Measurements from ENCODE around the gene C10orf105.
A peak's percentile ranks its signal among the peaks of the same experiment; 100 is the strongest.

C10orf105 gene

GRCh38 chr10:71675295-71675970 lies 44.1 kb downstream of the C10orf105 start:
- no peak for DNase-seq

DNA sequence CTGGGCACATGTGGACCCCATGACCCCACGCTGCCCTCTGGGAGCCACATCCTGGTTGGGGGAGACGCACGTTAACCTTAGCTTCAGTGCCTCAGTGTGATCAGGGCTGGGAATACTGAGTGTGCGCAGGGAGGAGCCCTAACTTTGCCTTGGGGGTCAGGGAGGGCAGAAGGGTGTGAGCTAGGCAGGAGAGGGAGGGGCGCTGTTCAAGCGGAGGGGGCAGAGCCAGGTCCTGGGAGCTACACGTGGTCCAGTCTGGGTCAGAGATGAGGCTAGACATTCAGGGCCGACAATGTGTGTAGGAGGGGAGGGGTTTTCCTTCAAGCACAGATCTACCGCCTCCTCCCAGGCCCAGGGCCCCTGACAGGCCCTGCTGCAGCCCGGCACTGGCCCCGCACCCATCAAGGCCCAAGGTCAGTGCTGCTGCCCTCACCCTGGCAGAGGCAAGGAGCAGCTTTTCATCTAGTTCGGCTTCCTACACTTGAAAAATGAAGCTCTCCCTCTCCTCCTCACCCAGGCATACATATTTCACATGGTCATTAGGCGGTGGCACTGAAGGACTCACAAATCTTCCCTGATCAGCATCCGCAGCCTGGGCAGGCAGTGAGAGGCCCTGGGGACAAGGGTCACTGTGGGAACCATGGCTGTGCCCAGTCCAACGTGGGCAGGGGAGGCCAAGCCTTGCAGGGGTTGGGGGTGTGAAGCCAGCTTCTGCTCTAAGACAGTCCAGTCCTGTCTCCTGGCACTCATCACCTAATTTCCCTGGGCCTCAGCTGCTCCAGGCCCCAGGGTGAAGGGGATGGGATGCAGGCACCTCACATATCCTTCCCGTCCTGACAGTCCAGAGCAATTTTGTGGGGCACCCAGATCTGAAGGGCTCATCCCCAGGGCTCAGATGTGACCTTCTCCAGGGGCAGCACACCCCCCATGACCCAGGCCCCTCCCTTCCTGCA lies 47.3 kb downstream of the C10orf105 start:
- DNase-seq: no peak

DNA sequence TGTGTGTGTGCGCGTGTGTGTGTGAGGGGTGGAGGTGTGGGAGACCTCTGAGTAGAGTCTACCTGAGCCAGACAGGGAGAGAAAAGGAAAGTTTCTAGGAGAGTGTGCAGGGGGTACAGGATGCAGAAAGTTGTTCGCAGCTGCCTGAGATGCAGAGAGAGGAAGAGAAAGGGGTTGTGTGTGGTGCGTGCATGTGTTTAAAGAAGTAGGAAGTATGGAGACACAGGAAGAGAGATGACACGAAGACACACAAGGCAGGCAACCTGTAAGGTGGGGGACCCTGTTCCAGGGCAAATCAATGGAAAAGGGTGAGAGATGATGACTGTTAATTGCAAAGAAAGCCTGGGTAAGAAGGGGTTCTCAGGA lies 52.2 kb downstream of the C10orf105 start:
- peak; percentile 1 for DNase-seq

GRCh38 chr10:71666639-71667386 lies 52.8 kb downstream of the C10orf105 start:
- DNase-seq: no peak

DNA sequence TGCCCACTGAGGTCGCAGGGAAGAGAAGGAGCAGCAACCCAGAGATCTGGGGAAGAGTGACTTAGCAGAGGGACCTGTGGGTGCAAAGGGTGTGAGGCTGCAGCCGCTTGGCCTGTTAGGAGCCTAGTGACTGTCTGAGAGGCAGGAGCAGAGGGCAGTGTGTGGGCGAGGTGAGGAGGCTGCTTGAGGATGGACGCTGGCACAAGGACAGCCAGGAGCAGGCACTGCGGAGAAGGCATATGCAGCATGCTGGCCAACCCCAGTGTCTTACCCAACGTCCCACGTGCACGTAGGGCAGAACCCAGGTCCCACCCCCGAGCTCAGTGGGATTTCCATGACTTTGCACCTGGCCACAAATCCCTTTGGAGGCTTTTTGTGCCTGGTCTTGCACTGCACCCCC lies 54.1 kb downstream of the C10orf105 start:
- no peak for DNase-seq

DNA sequence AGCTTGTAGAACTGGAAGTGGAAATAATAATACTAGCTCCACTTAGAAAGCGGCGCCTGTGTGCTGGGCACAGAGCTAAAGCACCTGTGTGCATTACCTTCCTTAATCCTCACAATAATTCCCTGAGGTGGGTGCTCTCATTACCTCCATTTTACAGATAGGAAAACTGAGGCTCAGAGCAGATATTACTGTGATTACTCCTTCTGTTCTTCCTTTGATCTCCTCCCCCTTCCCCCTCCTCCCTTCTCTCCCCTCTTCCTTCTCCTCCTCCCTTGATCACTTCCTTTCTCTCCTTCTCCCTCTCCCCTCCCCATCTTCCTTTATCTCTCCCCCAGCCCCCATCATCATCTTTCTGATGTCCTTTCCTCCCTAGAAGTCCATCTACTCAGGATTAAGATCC lies 55.0 kb downstream of the C10orf105 start:
- no peak for DNase-seq

- DNase-seq: no peak
These were observed 56.3 kb downstream of the C10orf105 start for GRCh38 chr10:71663311-71663710.

DNA sequence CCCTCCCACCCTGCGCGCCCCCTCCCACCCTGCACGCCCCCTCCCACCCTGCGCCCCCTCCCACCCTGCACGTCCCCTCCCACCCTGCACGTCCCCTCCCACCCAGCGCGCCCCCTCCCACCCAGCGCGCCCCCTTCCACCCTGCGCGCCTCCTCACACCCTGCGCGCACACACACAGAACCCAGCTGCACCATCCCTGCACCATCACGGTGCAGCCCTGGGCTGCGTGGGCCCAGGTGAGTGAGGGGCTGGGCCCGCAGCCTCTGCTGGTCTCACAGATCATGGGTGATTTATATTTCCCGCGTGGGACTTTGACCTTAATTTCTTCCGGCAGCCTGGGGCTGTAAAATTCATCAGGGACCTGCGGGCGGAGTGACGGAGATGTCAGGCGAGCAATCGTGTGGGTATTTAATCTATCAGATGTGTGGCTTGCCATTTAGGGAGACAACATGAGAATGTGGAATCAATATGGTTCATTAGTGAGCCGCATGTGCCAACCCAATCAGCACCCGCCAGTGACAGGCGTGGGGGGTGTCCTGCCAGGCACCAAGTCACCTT lies 57.7 kb downstream of the C10orf105 start:
- DNase-seq: no peak
